GM12892 (cell line): ENCODE measurements around the gene EPHX1.

ENCODE experiments used
- POLR2A ChIP-seq: IDR thresholded peaks from 2 replicates; pipeline ENCODE4 v1.6.1; 2011; ENCODE audit warnings: low read depth, low read length, control low read depth
- POLR2AphosphoS5 ChIP-seq: IDR thresholded peaks from 2 replicates; pipeline ENCODE4 v1.6.1; 2011; ENCODE audit warnings: low read depth, low read length, control low read depth
- TAF1 ChIP-seq: IDR thresholded peaks from 2 replicates; pipeline ENCODE4 v1.6.1; 2011; ENCODE audit warnings: low read depth, mild to moderate bottlenecking, control low read depth, low read length, borderline replicate concordance

DNA sequence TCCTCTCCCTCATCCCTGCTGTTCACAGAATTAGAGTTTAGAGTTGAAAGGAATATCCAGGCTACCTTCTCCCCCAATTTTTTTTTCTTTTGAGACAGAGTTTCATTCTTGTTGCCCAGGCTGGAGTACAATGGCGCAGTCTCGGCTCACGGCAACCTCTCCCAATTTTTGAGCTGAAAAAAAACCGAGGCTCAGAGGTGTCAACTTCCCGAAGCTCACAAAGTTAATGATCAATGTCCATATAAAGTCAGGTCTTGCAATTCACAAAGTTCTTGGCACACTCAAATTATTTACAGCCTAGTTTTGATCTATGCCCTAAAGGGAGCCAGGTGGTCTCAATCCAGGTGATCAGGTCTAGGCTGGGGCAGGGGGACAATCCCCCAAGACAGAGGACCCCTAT is 79.8 kb downstream of the EPHX1 start:
- TF ChIP-seq POLR2AphosphoS5 (no peak), POLR2A (no peak), TAF1 (no peak)
